ENCODE results near the gene GRIA3.
A peak's percentile ranks its signal among the peaks of the same experiment; 100 is the strongest.

Gene GRIA3

DNA sequence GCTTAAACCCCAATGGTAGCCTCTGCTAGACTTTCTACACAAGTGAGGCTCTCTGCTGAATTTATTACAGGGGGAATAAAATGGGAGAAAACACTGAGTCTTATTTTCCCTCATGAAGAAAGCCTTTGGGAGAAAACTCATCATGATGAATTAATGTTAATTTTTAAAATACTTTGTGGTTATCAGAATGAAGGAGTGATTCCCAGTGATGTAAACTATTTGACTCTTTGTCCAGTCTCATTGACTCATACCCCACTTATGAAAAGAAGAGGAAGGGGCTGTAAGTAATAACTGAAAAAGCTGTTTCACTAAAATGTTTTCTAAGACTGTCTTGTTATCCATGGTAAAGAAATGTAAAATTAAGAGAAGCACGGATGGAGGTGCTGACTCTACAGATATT, 208.8 kb downstream of the GRIA3 start:
- TF ChIP-seq CTCF (IDR thresholded peaks at IDR 0.05; ENCODE audit: unreplicated experiment in 3 of 3), result no peak
- H3K4me3 Mint-ChIP-seq, result no peak overlapping the region

DNA sequence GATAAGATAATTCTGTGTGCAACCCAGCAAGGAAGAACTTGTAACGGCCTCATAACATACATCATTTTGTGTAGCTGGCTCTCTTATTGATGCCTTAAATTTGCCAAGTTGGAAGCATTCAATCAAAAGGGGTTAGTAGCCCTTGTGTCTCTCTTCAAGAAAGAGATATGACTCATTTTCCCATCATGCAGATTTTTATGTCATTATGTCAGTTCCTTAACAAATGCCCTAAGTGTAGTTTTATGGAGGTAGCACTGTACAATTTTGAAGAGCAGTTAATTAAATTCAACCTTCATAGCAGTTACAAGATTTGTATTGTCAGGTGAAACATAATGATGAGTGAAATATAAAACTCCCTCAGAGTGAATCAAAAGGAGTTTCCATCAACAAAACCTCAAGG, 215.6 kb downstream of the GRIA3 start:
- no peaks in the 10 kb centered on the region for H3K27me3 Mint-ChIP-seq (ENCODE audit: low read depth)
- TF ChIP-seq CTCF (IDR thresholded peaks at IDR 0.05; ENCODE audit: unreplicated experiment in 3 of 3), result no peak
- H3K9me3 Mint-ChIP-seq, result no peaks in the 10 kb centered on the region
- H3K4me1 Mint-ChIP-seq, result no peaks in the 10 kb centered on the region
- no peak overlapping the region for H3K4me3 Mint-ChIP-seq
- no peaks in the 10 kb centered on the region for H3K36me3 Mint-ChIP-seq (ENCODE audit: low read depth)
- H3K27ac Mint-ChIP-seq, result no peak overlapping the region

More for the DNA sequence above, 208.8 kb downstream of the GRIA3 start:
- Mint-ChIP-seq H3K27me3 (ENCODE audit: low read depth) (no peaks in the 10 kb centered on the region), H3K9me3 (peaks cover 29% of the 10 kb centered on the region), H3K4me1 (no peaks in the 10 kb centered on the region), H3K27ac (no peak overlapping the region), H3K36me3 (ENCODE audit: low read depth) (peaks cover 10% of the 10 kb centered on the region)

DNA sequence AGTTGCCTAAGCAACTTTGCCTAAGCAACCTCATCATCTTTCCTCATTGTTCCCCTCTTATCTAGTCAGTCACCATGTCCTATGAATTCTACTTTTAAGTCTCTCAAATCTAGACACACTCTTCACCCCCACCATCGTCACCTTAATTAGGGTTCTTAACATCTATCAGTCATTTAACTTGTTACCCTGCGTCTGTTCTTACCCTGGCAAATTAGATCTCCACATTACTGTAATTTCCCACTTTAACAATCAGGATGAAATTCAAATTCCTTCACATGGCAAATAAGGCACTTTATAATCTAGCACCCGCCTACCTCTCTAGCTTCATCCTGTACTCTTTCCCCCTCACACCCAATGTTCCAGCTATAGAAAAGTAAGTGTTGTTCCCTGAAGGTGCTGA, 221.2 kb downstream of the GRIA3 start:
- no peaks in the 10 kb centered on the region for H3K4me1 Mint-ChIP-seq
- H3K27me3 Mint-ChIP-seq (ENCODE audit: low read depth), result no peaks in the 10 kb centered on the region
- TF ChIP-seq CTCF (IDR thresholded peaks at IDR 0.05; ENCODE audit: unreplicated experiment in 3 of 3), result no peak
- H3K36me3 Mint-ChIP-seq (ENCODE audit: low read depth), result peaks cover 13% of the 10 kb centered on the region
- H3K4me3 Mint-ChIP-seq, result no peak overlapping the region
- H3K9me3 Mint-ChIP-seq, result peaks cover 10% of the 10 kb centered on the region
- no peak overlapping the region for H3K27ac Mint-ChIP-seq

GRCh38 chrX:123408821-123409737, 225.0 kb downstream of the GRIA3 start:
- no peak for TF ChIP-seq CTCF (IDR thresholded peaks at IDR 0.05; ENCODE audit: unreplicated experiment in 3 of 3)
- Mint-ChIP-seq H3K27ac (no peak overlapping the region), H3K36me3 (ENCODE audit: low read depth) (peaks cover 13% of the 10 kb centered on the region), H3K27me3 (ENCODE audit: low read depth) (no peaks in the 10 kb centered on the region), H3K4me3 (no peak overlapping the region), H3K9me3 (peaks cover 15% of the 10 kb centered on the region), H3K4me1 (no peaks in the 10 kb centered on the region)

DNA sequence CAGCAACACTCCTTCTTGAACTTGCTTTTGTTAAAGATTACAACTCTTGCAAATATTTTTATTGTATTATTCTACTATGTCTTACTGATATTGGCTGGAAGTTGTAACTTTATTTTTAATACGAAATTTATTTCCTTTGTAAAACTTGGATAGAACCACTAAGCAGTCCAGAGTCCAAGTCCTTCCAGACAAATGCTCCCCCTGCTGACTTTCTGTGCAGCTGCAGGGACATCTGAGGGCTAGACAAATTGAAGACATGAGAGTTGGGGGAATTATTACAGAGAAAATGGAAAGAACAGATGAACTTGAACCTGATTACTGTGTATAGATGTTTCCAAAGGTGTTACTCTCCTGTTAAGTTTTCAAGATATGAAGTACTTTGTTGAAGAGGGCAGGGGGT, 238.8 kb downstream of the GRIA3 start:
- no peaks in the 10 kb centered on the region for H3K9me3 Mint-ChIP-seq
- TF ChIP-seq CTCF (IDR thresholded peaks at IDR 0.05; ENCODE audit: unreplicated experiment in 3 of 3), result peak; percentile 50 to 68 (median 56)
- no peak overlapping the region for H3K4me3 Mint-ChIP-seq
- peak overlapping the region in 1 of 3 experiments; percentile 14 for H3K27ac Mint-ChIP-seq
- H3K36me3 Mint-ChIP-seq (ENCODE audit: low read depth), result no peaks in the 10 kb centered on the region
- H3K27me3 Mint-ChIP-seq (ENCODE audit: low read depth), result no peaks in the 10 kb centered on the region
- no peaks in the 10 kb centered on the region for H3K4me1 Mint-ChIP-seq

- no peaks in the 10 kb centered on the region for H3K36me3 Mint-ChIP-seq (ENCODE audit: low read depth)
- no peaks in the 10 kb centered on the region for H3K27me3 Mint-ChIP-seq (ENCODE audit: low read depth)
- no peak overlapping the region for H3K4me3 Mint-ChIP-seq
- TF ChIP-seq CTCF (IDR thresholded peaks at IDR 0.05; ENCODE audit: unreplicated experiment in 3 of 3), result no peak
- no peak overlapping the region for H3K27ac Mint-ChIP-seq
- no peaks in the 10 kb centered on the region for H3K9me3 Mint-ChIP-seq
- no peaks in the 10 kb centered on the region for H3K4me1 Mint-ChIP-seq
These were observed 240.5 kb downstream of the GRIA3 start for GRCh38 chrX:123424546-123424945.

All from nephron (organoid).